Calu3 (cell line): ENCODE measurements around the gene FAM131C. TPM values are rescaled to one million over a fixed set of nuclear protein-coding genes. Genes with fewer than 3 reads are reported as not detected.
"Not testable (repeated sequence)": the region's sequence is repeated elsewhere in the genome, so short reads cannot be mapped to it uniquely, and the experiment has no call there.

Experiments
- BruUV-seq: library from RNA; stranded (reverse); fragments of 400-500 nt; replicated peaks from 2 replicates; lab custom pipeline; 2021; lab: Mats Ljungman, UMichigan
- CTCF ChIA-PET: fragments of 300-600 bp; sonication (Branson Sonifier 250); formaldehyde crosslinking; loops from one replicate; lab custom pipeline; 2022; ENCODE audit warnings: antibody characterized with exemption; lab: Charles Lee
- DNase-seq: peaks from one replicate; pipeline ENCODE4 v3.0.0; 2022
- H3K27ac Mint-ChIP-seq: one replicate; pipeline ENCODE4 v1.8.0; 2022; ENCODE audit warnings: mixed read lengths; ENCODE audit not compliant: unreplicated experiment
- H3K27me3 Mint-ChIP-seq: one replicate; pipeline ENCODE4 v1.8.0; 2022; ENCODE audit warnings: mixed read lengths; ENCODE audit not compliant: unreplicated experiment
- H3K36me3 Mint-ChIP-seq: one replicate; pipeline ENCODE4 v1.8.0; 2022; ENCODE audit warnings: mild to moderate bottlenecking, moderate library complexity, mixed read lengths; ENCODE audit not compliant: insufficient read depth, unreplicated experiment
- H3K4me1 Mint-ChIP-seq: one replicate; pipeline ENCODE4 v1.8.0; 2022; ENCODE audit warnings: mild to moderate bottlenecking, low read depth, mixed read lengths; ENCODE audit not compliant: unreplicated experiment
- H3K4me3 Mint-ChIP-seq: one replicate; pipeline ENCODE4 v1.8.0; 2022; ENCODE audit warnings: mild to moderate bottlenecking, low read depth, moderate library complexity, mixed read lengths; ENCODE audit not compliant: unreplicated experiment
- H3K9me3 Mint-ChIP-seq: one replicate; pipeline ENCODE4 v1.8.0; 2022; ENCODE audit warnings: low read depth, mixed read lengths; ENCODE audit not compliant: unreplicated experiment
- intact Hi-C: fragments of 100-400 bp; cut with micrococcal nuclease; formaldehyde crosslinking; loops from one replicate; pipeline ENCODE4 v1.10.0; 2022; ENCODE audit not compliant: unreplicated experiment
- total RNA-seq: library from RNA; stranded (reverse); gene quantifications from 2 replicates; pipeline ENCODE4 v1.2.3, GENCODE V29; 2022
- TF ChIP-seq, protein P1 (sequence below): fragments of 200-600 bp; IDR thresholded peaks from one replicate; pipeline ENCODE4 v1.8.0; 2022; ENCODE audit warnings: antibody characterized with exemption; ENCODE audit not compliant: unreplicated experiment

FAM131C gene
- total RNA-seq, 1 experiment from 2014 or later = 0.94 TPM

DNA sequence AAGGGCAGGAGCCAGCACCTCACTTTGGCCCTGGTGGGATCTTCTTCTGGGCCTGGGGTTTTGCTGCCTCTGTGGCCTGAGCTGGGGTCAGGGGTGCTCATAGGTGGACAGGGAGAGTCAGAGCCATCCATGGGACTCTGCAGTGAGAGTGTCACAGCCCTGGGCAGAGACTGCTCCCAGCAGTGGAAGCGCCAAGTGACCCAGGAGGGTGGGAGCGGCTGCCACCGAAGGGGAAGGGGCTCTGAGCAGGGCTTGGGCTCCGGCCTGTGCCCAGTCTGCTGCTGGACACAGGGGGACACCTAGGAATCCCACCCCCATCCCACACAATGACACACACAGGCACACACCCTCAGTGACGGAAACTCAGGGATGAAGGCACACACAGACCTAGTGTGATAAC, 29.5 kb downstream of the FAM131C start:
- no peak for DNase-seq
- no TSS peak for BruUV-seq
- intact Hi-C loops = no loop called here
- Mint-ChIP-seq H3K27ac (no peak overlapping the region), H3K4me3 (no peak overlapping the region), H3K36me3 (peaks cover 4% of the 10 kb centered on the region), H3K9me3 (no peaks in the 10 kb centered on the region), H3K4me1 (no peaks in the 10 kb centered on the region), H3K27me3 (peaks cover 28% of the 10 kb centered on the region)
- TF ChIP-seq, protein P1, sequence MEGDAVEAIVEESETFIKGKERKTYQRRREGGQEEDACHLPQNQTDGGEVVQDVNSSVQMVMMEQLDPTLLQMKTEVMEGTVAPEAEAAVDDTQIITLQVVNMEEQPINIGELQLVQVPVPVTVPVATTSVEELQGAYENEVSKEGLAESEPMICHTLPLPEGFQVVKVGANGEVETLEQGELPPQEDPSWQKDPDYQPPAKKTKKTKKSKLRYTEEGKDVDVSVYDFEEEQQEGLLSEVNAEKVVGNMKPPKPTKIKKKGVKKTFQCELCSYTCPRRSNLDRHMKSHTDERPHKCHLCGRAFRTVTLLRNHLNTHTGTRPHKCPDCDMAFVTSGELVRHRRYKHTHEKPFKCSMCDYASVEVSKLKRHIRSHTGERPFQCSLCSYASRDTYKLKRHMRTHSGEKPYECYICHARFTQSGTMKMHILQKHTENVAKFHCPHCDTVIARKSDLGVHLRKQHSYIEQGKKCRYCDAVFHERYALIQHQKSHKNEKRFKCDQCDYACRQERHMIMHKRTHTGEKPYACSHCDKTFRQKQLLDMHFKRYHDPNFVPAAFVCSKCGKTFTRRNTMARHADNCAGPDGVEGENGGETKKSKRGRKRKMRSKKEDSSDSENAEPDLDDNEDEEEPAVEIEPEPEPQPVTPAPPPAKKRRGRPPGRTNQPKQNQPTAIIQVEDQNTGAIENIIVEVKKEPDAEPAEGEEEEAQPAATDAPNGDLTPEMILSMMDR = no peak
- CTCF ChIA-PET = interaction anchor here (0.5 kb wide), 1 partner anchor 11 kb away, joined by 4 read pairs; no protein-coding TSS in a partner anchor

DNA sequence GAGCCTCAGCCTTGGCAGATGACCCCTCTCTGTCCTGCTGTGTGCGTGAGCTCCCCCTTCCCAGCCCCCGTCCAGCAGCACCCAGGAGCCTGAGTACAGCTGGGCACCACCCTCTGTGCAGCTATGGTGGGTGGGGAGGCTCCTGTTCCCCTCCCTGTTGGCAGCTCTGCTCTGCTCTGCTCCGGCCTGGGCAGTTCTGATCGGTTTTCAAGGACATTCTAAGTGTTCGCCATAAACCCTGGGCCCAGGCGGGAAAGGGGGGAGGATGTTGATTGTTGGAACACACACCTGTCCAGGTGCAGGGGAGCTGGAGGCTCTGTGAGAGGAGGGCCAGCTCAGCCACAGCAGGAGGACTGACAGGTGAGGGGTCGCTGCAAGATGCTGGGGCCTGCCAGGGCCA, 29.9 kb downstream of the FAM131C start, which contains the start of gene CLCNKB:
CLCNKB (plus strand) TSS at position 262 of the 400 bp plus-strand sequence. CDS start 711 bp downstream, outside the sequence.
- CTCF ChIA-PET = no interaction called here
- TF ChIP-seq, protein P1 = no peak
- no peak for DNase-seq
- H3K4me1 Mint-ChIP-seq = no peaks in the 10 kb centered on the region
- intact Hi-C loops = no loop called here
- BruUV-seq = no TSS peak
- H3K9me3 Mint-ChIP-seq = no peaks in the 10 kb centered on the region
- H3K4me3 Mint-ChIP-seq = no peak within 1 kb of the TSS
- no peak within 1 kb of the TSS for H3K27ac Mint-ChIP-seq
- peaks cover 28% of the 10 kb centered on the region for H3K27me3 Mint-ChIP-seq
- H3K36me3 Mint-ChIP-seq = peaks cover 1% of the 10 kb centered on the region

DNA sequence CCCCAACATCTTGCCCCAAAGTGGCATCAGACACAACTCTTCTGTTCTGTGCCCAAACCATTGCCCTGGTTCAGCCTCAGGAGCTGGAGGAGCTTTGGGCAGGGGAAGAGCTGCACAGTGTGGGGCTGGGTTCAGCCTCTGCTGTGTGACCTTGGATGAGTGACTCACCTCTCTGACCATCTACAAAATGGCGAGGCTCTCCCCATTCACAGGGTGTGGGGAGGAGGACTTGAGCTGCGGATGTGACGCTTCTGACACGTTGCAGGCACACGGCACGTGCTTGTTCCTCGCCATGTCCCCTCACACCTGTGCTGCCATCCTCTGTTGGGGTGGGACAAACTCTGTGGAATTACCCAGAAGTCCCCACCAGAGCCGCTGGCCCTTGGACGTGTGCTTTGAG, 30.8 kb downstream of the FAM131C start:
- H3K4me1 Mint-ChIP-seq, DNase-seq, H3K27ac Mint-ChIP-seq, H3K36me3 Mint-ChIP-seq, intact Hi-C loops, H3K9me3 Mint-ChIP-seq, BruUV-seq, H3K4me3 Mint-ChIP-seq, CTCF ChIA-PET: not testable (repeated sequence)
- H3K27me3 Mint-ChIP-seq = peaks cover 33% of the 10 kb centered on the region

DNA sequence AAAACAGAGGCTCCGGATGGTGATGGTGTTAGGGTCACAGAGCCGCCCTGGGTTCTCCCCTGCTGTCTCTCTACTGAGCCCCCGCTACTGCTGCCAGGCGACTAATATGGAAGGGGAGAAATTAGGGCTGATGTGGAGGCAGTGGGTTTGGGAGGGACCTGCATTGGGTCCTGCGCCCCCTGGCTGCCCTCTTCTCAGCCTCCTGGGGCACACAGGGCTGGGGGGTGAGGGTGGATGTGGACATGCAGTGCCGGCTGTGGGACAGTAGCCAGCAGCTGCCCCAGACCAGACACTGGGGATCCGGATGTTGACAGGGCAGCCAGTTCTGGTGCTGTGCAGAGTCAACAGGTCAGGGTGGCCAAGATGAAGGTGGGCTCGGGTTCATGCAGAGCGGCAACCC, 31.4 kb downstream of the FAM131C start:
- H3K9me3 Mint-ChIP-seq = no peaks in the 10 kb centered on the region
- H3K4me3 Mint-ChIP-seq = no peak overlapping the region
- DNase-seq = no peak
- TF ChIP-seq, protein P1 = no peak
- peaks cover 38% of the 10 kb centered on the region for H3K27me3 Mint-ChIP-seq
- BruUV-seq = no TSS peak
- H3K4me1 Mint-ChIP-seq = no peaks in the 10 kb centered on the region
- CTCF ChIA-PET = no interaction called here
- H3K27ac Mint-ChIP-seq = no peak overlapping the region
- intact Hi-C loops = no loop called here
- no peaks in the 10 kb centered on the region for H3K36me3 Mint-ChIP-seq

DNA sequence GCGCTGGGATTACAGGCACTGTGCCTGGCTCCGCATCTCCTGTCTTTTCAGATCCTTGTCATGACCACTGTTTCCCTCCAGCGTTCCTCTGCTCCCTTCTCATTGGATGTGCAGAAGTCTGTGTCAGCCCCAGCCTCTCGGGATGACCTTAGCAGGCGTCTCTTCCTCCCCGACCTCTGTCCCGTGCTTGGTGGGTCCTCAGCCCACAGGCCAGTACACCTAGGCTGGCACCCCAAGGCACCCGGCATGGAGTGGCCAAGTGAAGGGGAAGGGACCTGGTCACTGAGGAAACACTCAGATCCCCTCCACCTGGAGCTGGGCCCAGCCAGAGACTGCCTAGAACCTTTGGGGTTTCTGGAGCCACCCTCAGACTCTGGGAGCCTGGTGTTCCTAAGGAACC, 32.3 kb downstream of the FAM131C start:
- no peaks in the 10 kb centered on the region for H3K36me3 Mint-ChIP-seq
- CTCF ChIA-PET = no interaction called here
- no peak for DNase-seq

DNA sequence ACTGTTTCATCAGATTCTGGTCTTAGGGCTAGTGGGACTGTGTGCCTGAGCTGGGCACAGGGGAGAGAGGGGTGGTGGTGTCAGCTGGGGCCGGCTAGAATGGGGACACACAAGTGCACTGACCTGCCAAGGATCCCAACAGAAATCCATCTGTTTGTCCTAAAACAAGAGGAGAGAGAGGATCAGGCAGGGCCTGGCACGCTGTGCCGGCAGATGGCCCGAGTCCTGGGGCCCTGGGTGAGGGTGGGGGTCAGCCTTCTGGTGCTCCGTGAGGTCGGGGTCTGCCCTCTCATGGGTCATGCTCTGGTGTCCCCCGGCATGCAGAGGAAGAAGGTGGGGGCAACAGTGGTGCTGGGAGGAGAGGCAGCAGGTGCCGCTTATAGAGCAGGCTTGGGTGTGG, 33.6 kb downstream of the FAM131C start:
- H3K27me3 Mint-ChIP-seq = peaks cover 44% of the 10 kb centered on the region
- BruUV-seq, CTCF ChIA-PET, H3K4me3 Mint-ChIP-seq, H3K4me1 Mint-ChIP-seq, H3K9me3 Mint-ChIP-seq, H3K27ac Mint-ChIP-seq, DNase-seq, H3K36me3 Mint-ChIP-seq, intact Hi-C loops: not testable (repeated sequence)

More for the DNA sequence above, 32.3 kb downstream of the FAM131C start:
- no peak overlapping the region for H3K4me3 Mint-ChIP-seq
- H3K4me1 Mint-ChIP-seq = no peaks in the 10 kb centered on the region
- H3K27ac Mint-ChIP-seq = no peak overlapping the region
- TF ChIP-seq, protein P1 = no peak
- no TSS peak for BruUV-seq
- peaks cover 44% of the 10 kb centered on the region for H3K27me3 Mint-ChIP-seq
- intact Hi-C loops = no loop called here
- H3K9me3 Mint-ChIP-seq = no peaks in the 10 kb centered on the region
